Endometrium (tissue), 2 donors: ENCODE measurements around the gene GABRB1.

Experiments
- FAIRE-seq: peaks from 2 replicates; lab custom pipeline; 2012; peaks lifted over from hg19 to GRCh38; lab: Jason Lieb, UNC
- donor health status: control.
- donor health status: control.

Gene GABRB1

DNA sequence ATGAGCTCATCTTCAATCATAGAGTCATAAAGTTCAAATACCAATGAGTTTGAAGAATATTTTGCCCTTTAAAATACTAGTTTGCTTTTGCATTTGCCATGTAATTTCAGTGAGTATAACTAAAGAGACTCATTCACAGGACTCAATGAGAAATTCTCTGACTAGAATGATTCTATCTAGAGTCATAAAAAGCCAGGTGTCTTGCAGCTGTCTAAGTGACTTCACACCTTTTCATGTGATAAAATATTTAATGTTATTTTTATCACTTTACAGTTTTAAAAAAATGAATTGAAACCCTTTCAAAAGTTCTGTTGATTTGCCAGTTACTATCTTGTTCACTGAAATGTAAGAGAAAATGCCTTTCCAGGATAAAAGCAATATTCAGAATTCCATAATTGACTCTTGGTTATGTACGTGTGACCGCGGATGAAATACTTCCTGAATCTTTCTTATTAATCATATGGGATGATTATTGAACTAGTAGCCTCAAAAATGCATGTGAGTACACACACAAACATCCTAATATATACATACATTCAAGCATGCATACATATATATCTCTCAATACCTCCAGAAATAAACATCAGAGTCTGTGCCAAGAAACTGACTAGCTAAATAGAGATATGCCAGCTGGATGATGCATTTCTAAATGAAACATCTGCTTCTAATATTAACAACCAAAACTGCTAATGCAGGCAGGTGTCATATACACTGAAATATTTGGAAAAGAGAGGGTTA, 87.0 kb downstream of the GABRB1 start:
- FAIRE-seq = no peak

DNA sequence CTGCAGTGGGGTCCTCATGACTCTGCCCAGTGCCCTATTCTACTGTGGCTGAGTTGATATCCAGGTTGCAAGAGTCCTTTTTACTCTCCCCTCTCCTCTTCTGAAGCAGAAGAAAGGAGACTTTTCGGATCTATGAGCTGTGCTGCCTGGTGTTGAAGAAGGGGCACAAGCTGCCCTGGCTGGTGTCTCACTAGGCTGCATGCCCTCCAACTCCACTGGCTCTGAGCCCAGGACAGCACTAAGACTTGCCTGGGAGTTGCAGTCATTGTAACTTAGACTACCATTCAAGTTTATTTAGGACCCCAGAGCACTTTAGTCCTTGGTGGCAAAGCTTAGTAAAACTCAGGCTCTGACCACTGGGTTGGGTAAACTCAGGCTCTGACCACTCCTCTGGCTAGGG, 89.4 kb downstream of the GABRB1 start:
- no peak for FAIRE-seq

DNA sequence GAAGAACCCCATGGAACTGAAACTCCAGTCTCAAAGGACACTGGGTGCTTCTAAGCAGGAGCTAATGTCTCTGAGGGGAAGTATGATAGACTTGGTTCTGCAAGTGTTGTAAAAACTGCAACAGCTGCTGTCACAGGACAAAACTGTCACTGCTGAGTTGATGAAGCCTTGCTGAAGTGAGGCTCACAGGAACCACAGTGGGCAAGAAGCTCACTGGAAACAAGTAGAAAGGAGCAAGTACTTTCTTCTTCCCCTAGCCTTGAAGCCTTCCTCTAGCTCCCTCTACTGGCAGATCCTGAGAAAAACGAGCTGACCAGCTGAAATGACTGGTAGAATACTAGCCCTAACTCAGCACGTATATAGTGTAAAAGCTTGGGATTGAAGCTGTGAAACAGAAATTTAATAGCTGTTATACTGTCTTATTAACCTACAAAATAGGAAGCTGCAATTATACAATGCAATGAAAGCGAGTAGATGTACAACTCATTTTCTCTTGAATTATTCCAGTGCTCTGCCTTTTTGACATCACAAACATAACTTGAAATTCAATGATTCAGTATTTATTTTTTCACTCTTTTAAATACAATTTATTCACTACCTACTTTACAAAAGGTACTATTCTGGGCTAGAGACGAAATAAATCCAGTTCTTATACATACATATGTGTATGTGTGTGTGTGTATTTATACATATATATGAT, 91.4 kb downstream of the GABRB1 start:
- no peak for FAIRE-seq

- FAIRE-seq = no peak
Observed at GRCh38 chr4:47128991-47129390, 97.6 kb downstream of the GABRB1 start.

- FAIRE-seq = no peak
Observed at GRCh38 chr4:47135210-47135609, 103.8 kb downstream of the GABRB1 start.

DNA sequence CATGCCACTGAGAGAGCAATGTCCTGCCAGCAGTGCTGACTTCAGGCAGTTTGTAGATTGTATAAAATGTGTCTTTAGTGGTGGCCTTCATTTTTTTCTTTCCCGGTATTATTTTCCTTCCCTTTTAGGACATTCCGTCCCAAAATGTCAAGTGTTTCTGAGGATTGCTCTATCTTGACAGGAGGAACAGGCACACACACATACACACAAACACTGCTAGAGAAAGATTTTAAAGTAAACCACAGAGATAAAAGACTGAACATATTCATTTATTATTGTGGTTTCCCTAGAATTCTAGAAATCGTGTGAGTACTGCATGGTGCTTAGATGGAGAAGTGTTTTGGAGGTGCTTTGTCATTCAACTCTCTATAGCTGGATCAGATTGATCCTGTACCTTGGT, 111.9 kb downstream of the GABRB1 start:
- no peak for FAIRE-seq

DNA sequence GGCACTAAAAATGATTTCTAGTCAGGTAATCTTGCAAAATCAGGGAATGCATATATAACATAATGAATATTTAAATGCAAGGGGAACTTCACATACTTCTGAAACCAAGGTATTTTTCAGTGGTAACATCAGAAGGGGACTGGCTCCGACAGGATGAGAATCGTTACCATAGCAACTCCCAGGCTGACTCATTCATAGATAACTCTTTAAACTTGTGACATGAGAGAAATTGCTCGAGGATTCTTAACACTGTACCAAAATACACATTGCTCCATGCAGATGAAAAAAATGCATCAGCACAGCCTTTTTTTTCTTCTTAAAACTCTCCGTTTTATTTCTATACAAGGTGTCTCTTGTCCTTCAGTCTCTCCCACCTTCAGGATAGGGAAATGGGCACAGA, 114.3 kb downstream of the GABRB1 start:
- no peak for FAIRE-seq

DNA sequence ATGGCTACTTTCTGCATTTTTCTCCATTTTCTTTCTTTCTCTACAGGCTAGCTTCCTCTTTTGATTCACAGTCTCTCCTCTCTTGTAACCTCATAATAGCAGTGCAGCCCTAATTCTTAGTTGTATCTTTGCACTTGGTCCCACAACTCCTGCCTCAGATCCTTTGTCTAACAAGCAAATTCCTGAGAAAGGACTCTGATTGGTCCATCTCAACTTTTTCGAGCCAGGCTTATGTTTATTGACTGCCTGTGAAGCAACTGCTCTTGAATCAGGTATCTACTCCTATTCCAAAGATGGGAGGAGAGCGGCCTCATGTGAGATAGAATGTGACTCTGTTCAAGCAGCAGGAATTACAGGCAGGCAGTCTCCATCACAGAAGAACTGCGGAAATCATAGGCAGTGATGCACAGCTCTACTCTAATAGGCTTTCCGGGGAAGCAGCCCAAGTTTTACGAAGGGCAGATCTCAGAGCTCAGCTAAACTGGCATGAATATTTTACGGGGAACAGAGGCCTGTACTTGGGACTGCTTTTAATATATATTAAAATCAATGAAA, 123.5 kb downstream of the GABRB1 start:
- FAIRE-seq = no peak

GRCh38 chr4:47155919-47156318, 124.6 kb downstream of the GABRB1 start:
- no peak for FAIRE-seq

DNA sequence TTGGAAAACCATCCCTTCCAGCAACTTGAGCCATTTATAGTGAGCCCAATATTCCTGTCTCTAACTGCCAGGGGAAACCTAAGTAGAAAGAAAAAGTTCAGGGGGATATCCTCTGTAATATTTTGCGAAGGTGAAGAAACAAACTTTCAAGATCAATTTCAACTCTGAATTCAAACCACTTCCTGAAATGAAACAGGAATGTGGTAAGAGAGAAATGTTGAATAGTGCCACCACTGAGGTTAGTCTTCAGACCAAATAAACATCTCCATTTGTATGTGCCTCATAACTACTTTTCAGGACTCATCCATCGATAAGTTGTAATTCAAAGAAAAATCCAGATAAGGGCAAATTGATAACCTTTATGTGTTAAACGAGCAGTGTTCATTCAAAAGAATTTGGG, 128.7 kb downstream of the GABRB1 start:
- FAIRE-seq = no peak

DNA sequence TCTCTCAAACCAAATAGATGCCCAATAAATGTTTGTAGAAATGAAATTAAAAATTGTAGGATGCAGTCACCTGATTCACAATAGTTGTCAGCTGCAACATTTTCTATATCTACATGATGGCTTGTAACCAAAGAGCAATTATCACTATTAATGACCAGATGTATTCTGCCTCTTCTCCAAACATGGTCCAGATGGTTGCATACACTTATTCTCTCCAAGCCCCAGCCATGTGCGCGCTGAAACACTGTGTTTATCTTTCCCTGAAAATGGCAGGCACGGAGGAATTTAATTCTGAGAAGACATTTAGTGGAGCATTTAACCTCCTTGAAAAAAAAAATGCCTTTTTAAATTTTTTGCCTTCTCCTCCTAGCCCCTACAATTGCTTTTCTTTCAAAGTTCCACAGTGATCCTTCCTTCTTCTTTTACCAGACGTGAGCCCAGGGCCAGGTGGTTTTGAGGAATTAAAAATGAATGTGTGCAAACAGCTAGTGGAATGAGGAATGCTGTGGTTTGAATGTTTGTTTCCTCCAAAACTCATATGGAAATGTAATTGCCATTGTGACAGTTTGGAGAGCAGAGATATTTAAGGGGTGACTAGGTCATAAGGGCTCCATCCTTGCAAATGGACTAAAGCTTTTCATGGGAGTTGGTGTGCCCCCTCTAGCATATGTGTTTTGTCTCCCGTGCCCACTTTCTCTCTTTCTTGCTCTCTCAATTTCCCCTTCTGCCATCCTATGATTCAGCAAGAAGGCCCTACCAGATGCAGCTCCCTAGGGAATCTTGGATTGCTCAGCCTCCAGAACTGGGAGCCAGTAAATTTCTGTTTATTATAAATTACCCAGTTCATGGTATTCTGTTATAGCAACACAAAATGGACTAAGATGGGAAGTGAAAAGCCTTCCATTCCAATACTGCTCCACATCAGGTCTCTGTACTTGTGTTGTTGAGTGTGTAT, 136.0 kb downstream of the GABRB1 start:
- FAIRE-seq = no peak

DNA sequence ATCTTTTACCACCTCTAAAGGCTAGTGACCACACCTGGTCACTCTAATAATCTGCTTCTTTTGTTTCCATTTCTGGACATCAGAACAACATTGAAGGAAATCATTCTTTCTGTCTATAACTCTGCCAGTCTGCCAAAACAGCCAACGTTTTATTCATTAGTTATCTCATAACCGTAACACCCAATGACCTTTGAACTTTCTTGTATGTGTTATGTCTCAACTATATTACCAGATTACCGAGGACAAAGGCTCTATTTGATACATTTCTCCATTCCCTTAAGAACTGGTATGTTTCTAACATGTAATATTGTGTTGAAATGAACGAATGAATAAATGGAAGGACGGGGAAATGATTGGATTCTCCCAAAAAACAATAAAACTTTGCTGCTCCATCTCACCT, 152.7 kb downstream of the GABRB1 start:
- FAIRE-seq = no peak

- no peak for FAIRE-seq
Observed at GRCh38 chr4:47185761-47186160, 154.4 kb downstream of the GABRB1 start.

DNA sequence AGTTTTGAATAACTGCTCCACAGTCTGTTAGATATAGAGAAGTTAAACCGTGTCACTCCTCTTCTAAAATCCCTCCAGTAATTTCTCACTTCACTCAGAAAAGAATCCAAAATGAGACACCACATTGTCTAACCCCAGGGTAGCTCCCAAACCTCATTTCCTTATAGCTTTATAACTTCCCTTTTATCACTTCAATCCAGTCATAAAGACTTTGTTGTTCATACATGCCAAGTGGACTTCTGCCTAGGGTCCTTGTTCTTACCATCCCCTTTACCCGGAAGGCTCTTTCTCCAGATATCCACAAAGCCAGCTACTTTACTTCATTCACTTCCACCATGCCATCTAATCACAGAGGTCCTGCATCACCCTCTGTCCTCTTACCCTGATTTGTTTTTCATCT, 156.2 kb downstream of the GABRB1 start:
- no peak for FAIRE-seq

DNA sequence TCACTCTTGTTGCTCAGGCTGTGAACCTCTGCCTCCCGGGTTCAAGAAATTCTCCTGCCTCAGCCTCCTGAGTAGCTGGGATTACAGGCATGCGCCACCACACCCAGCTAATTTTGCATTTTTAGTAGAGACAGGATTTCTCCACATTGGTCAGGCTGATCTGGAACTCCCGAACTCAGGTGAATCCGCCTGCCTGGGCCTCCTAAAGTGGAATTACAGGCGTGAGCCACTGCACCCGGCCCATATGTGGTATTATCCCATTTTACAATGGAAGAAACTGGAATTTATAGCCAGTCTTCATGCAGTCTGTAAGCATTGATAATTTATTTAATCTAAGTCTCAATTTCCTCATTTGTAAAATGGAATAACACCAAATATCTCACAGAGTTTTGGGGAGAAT, 161.8 kb downstream of the GABRB1 start:
- no peak for FAIRE-seq

DNA sequence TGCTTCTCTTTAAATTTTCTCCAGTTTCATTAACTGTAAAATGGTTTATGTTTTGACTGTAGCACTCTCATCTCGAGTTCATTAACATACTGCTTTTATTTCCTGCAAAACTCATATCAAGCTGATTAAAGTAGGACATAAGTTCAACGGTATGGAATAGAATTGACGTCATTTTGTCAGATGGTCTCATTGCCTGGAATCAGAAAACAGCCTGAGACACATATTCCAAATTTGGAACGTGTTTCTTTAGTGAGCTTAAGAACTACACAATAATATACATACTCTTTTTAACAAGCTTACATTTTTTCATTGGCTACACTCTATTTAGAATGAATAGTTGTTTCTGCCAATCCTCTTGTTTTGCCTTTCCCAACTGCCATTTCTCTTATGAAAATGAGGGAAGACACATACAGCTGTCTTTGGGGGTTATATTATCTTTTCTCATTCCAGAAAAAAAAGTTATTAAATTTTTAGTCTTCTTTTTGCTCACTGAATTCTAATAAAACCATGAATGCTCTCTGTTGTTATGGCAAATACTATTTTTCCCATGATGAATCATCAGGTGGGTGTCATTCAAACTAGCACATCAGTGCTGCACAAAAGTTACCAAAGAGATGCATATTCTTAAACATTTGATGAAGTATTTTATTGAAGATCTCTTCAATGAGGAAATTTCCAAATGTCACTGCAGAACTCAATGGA, 162.8 kb downstream of the GABRB1 start:
- FAIRE-seq = no peak

DNA sequence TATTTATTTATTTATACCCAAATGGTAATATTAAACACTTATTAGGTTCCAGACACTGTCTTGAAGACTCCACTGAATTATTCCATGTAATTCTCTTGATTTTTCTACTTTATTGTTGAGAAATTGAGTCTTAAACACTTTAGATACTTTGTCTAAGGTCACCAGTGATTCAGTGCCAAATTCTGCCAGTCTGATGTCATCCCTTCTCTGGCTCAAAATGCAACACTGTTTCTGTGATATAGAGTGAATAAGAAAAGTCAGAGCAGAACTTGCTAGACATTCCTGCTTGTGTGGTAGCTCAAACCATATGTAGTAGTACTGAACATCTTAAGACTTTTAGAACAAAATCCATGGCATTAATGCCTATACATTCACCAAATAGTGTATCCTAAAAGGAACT, 164.3 kb downstream of the GABRB1 start:
- FAIRE-seq = no peak

DNA sequence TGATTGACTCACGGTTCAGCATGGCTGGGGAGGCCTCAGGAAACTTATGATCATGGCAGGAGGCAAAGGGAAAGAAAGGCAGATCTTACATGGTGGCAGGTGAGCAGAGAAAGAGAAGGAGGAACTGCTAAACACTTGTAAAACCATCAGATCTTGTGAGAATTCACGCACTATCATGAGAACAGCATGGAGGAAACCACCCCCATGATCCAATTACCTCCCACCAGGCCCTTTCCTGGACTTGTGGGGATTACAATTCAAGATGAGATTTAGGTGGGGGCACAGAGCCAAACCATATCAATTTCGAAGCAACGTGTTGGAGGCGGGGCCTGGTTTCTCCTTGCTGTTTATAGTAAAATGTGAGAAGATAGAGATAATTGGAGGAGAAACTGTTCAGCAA, 167.4 kb downstream of the GABRB1 start:
- FAIRE-seq = no peak

DNA sequence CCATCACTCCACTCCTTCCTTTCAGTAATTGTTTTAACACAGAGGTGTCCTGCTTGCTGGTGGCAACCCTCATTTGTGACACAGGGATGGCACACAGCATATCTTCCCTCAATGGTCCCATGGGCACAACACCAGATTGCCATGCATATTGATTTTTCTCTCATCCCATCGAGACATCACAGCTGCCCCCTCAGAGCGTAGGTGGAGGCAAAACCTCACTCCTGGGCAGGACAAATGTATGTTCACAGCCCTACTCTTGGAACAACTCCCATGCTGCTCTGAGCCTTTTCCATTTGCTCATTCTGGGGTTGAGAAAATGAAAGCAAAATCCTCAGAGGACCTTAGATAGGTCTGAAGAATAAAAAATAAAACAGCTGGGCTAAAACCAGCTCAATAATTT, 172.2 kb downstream of the GABRB1 start:
- no peak for FAIRE-seq

DNA sequence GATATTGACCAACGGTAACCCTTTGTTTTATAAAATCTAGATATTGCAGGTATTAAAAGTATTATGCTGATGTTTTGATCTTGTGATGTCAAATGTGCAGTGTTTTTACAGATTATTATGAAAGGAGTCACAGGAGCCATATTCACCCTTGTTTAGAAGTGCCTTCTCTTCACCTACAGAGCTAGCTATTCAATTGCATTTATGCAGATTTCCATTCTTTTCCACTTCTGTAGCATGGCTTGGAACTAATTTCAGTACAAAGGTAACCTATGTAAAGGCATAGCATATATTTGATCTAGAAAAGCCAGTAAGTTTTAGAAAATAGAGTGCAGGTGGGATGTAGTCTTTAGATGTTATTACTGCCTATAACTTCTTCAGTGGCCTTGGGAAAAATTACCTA, 176.2 kb downstream of the GABRB1 start:
- no peak for FAIRE-seq

GRCh38 chr4:47209833-47210232, 178.5 kb downstream of the GABRB1 start:
- FAIRE-seq = no peak

DNA sequence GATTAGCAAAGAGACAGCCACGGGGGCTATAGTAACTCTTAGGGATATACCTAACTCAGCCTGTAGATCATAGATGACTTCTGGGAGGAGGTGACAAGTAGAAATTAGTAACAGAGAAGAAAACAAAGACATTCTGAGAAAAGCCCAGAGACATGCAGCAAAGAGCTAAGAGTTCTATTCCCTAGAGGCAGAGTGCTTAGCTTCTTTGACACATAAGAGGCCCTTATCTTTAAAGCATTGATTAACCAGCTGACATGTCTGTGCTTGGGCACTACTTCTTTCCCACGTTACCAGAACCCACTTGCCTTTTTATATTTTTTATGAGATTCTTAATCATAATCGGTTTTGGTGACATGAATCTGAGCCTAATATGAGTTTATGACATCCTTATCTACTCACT, 179.5 kb downstream of the GABRB1 start:
- no peak for FAIRE-seq
